SK-N-SH treated with all-trans-retinoic acid at 6 μM for 48 hours (cell line): Measurements from ENCODE around the gene IZUMO3.

ENCODE experiments used
- GLIS3 ChIP-seq: fragments of 250-450 bp; sonication (Bioruptor Pico); IDR thresholded peaks from 2 replicates; pipeline ENCODE4 v1.5.0; 2020; ENCODE audit warnings: mild to moderate bottlenecking, moderate library complexity
- ZNF8 ChIP-seq: fragments of 450-650 bp; formaldehyde crosslinking; IDR thresholded peaks from 2 replicates; pipeline ENCODE4 v1.5.0; 2020; ENCODE audit warnings: mild to moderate bottlenecking, moderate library complexity
- TF ChIP-seq, protein P1 (sequence below): fragments of 250-450 bp; sonication (Bioruptor Pico); IDR thresholded peaks from 2 replicates; pipeline ENCODE4 v1.5.1; 2020; ENCODE audit warnings: low read depth, mild to moderate bottlenecking, moderate library complexity
- TF ChIP-seq, protein P2 (sequence below): fragments of 250-450 bp; sonication (Bioruptor Pico); IDR thresholded peaks from 2 replicates; pipeline ENCODE4 v1.8.0; 2020; ENCODE audit warnings: mild to moderate bottlenecking, moderate library complexity, borderline replicate concordance

DNA sequence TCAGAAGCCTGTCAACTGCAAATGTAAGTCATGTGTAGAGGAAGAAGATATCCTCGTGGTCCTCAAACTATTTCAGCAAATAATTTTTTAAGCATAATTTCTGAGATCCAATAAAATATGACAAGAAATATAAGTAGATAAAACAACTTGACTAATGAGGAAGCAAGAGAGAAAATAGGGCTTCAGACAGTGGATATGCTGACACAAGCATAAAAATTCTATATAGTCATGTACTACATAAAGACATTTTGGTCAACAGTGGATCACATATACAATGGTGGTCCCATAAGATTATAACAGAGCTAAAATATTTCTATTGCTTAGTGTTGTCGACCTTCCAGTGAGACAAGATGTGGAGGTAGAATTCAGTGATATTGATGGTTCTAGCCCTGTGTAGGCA is 42.2 kb upstream of the IZUMO3 start:
- no peak for TF ChIP-seq ZNF8 (CRISPR knock-in tag)
- TF ChIP-seq, protein P1, sequence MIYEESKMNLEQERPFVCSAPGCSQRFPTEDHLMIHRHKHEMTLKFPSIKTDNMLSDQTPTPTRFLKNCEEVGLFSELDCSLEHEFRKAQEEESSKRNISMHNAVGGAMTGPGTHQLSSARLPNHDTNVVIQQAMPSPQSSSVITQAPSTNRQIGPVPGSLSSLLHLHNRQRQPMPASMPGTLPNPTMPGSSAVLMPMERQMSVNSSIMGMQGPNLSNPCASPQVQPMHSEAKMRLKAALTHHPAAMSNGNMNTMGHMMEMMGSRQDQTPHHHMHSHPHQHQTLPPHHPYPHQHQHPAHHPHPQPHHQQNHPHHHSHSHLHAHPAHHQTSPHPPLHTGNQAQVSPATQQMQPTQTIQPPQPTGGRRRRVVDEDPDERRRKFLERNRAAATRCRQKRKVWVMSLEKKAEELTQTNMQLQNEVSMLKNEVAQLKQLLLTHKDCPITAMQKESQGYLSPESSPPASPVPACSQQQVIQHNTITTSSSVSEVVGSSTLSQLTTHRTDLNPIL: no peak
- no peak for TF ChIP-seq GLIS3
- TF ChIP-seq, protein P2, sequence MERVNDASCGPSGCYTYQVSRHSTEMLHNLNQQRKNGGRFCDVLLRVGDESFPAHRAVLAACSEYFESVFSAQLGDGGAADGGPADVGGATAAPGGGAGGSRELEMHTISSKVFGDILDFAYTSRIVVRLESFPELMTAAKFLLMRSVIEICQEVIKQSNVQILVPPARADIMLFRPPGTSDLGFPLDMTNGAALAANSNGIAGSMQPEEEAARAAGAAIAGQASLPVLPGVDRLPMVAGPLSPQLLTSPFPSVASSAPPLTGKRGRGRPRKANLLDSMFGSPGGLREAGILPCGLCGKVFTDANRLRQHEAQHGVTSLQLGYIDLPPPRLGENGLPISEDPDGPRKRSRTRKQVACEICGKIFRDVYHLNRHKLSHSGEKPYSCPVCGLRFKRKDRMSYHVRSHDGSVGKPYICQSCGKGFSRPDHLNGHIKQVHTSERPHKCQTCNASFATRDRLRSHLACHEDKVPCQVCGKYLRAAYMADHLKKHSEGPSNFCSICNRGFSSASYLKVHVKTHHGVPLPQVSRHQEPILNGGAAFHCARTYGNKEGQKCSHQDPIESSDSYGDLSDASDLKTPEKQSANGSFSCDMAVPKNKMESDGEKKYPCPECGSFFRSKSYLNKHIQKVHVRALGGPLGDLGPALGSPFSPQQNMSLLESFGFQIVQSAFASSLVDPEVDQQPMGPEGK: no peak
